HG03066 (cell line): ENCODE results near the gene ARHGAP26.
"Not testable (repeated sequence)": the region's sequence is repeated elsewhere in the genome, so short reads cannot be mapped to it uniquely, and the experiment has no call there.

Experiments used
- ATAC-seq: cut with Tn5 transposase; IDR thresholded peaks from one replicate; pipeline ENCODE4 v1.9.1; 2021; ENCODE audit warnings: low read depth; ENCODE audit not compliant: unreplicated experiment

ARHGAP26 gene

GRCh38 chr5:142976861-142977260 lies 206.7 kb downstream of the ARHGAP26 start:
- ATAC-seq = no peak

- ATAC-seq = peak; percentile 95
Measured at GRCh38 chr5:142977363-142978051, 207.3 kb downstream of the ARHGAP26 start.

- no peak for ATAC-seq
Measured at GRCh38 chr5:142978252-142978651, 208.1 kb downstream of the ARHGAP26 start.

DNA sequence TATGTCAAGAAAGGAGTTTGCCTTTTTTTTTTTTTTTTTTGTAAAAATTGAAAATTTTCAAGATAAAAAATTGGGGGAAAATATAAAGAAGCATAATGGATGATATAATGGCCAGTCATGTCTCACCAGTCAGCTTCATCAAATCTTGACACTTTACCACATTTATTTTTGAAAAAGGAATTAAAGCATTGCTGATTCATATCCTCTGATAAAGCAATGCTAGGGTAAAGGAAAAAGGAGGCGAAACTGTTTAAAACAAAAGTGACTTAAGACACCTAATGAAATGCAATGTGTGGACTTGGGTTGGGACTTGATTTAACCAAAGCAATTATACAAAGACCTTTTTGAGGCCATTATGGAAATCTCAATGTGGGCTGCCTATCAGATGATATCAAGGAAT lies 208.5 kb downstream of the ARHGAP26 start:
- ATAC-seq = no peak

GRCh38 chr5:142979636-142980035 lies 209.5 kb downstream of the ARHGAP26 start:
- ATAC-seq = no peak

DNA sequence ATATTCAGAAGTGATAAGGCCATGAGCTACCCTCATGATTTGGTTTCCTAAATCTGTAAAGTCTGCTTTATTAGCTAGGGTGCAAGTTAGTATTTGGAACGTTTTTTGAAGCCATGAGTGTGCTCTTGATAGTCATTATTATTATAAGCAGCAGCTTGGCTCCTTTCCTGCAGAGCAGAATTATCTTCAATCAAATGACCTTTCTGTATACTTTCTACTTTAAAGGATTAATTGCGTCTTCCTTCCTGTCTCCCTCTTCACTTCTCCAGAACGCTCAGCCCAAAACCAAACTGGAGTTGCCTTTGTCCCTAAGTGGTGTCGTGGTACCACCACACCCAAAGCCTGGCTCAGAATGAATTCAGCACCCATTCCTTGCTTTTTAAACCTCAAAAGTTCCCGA lies 211.3 kb downstream of the ARHGAP26 start:
- ATAC-seq = no peak

GRCh38 chr5:142981886-142982820 lies 212.0 kb downstream of the ARHGAP26 start:
- no peak for ATAC-seq

GRCh38 chr5:142982821-142983200 lies 212.6 kb downstream of the ARHGAP26 start:
- ATAC-seq = no peak

DNA sequence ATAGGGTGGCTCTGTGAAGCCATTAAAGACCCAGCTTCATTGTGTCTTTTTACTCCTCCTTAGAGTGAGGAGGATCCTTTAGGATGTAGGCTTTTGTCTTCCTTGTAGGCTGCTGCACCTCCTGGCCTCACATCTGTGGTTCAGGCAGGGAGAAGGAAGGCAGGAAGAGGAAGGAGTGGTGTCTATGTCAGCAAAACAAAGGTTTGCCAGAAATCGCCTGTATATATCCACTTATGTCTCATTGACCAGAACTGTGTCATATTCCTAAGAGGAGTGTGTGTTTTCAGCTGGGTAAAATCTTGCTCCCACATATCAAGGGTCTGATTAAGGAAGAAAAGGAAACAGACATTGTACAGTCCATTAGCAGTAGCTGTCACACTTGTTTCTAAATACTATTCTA lies 213.8 kb downstream of the ARHGAP26 start:
- no peak for ATAC-seq

GRCh38 chr5:142984525-142984924 lies 214.3 kb downstream of the ARHGAP26 start:
- no peak for ATAC-seq

- ATAC-seq = not testable (repeated sequence)
Measured at GRCh38 chr5:142989270-142989669, 219.1 kb downstream of the ARHGAP26 start.

- ATAC-seq = not testable (repeated sequence)
Measured at GRCh38 chr5:142990073-142990472, 219.9 kb downstream of the ARHGAP26 start.

DNA sequence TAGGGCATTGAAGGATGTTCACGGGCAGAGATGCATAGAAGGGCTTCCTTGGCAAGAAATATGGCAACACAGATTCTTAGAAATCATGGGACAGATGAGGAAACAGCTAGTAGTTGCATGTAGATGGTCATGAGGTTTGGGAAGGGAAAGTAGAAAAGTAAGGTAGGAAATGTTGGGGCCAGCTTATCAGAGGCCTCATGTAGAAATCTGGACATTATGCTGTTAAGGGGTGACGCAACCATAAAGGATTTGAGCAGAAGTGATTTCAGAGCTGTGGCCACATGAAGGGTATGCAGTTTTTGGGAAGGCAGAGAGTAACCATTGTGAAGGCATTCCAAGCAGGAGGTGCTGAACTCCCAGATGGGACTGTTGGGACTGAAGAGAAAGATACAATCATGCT lies 224.0 kb downstream of the ARHGAP26 start:
- no peak for ATAC-seq

DNA sequence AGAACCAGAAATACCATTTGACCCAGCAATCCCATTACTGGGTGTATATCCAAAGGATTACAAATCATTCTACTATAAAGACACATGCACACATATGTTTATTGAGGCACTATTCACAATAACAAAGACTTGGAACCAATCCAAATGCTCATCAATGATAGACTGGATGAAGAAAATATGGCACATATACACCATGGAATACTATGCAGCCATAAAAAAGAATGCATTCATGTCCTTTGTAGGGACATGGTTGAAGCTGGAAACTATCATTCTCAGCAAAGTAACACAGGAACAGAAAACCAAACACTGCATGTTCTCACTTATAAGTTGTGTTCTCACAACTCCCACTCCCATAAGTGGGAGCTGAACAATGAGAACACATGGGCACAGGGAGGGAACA lies 225.4 kb downstream of the ARHGAP26 start:
- not testable (repeated sequence) for ATAC-seq

- no peak for ATAC-seq
Measured at GRCh38 chr5:142997591-142997990, 227.4 kb downstream of the ARHGAP26 start.

GRCh38 chr5:142998316-142999020 lies 228.3 kb downstream of the ARHGAP26 start:
- ATAC-seq = no peak

DNA sequence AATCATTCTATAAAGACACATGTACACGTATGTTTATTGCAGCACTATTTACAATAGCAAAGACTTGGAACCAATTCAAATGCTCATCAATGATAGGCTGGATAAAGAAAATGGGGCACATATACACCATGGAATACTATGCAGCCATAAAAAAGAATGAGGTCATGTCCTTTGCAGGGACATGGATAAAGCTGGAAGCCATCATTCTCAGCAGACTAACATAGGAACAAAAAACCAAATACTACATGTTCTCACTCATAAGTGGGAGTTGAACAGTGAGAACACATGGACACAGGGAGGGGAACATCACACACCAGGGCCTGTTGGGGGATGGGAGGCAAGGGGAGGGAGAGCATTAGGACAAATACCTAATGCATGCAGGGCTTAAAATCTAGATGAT lies 230.4 kb downstream of the ARHGAP26 start:
- ATAC-seq = not testable (repeated sequence)

- no peak for ATAC-seq
Measured at GRCh38 chr5:143001764-143002351, 231.7 kb downstream of the ARHGAP26 start.

- peak; percentile 80 for ATAC-seq
Measured at GRCh38 chr5:143002459-143003327, 232.5 kb downstream of the ARHGAP26 start.

DNA sequence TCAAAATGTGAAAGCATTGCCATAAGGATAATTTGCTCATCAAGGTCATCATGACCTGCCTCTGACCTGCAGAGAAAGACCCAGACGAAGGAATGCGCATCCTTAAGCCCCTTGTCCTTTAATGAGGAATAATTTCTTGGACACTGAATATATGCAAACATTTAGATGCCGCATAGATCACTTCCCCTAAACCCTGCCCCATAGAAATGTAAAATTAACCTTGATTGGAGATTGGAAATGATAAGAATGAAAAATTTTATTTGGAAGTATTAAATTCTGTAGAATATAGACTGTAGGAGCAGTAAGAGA lies 233.1 kb downstream of the ARHGAP26 start:
- no peak for ATAC-seq
